MM.1S (cell line): ENCODE results near the gene ACOXL.

Source experiments
- CTCF ChIP-seq: fragments of 300-600 bp; sonication (generic); IDR thresholded peaks from 2 replicates; pipeline ENCODE4 v1.5.1; 2016; ENCODE audit warnings: antibody characterized with exemption, low read length, mixed read lengths
- EZH2 ChIP-seq: fragments of 300-600 bp; sonication (generic); optimal IDR thresholded peaks from 2 replicates; pipeline ENCODE3; 2017; ENCODE audit warnings: low read depth, mild to moderate bottlenecking, antibody characterized with exemption, low read length, mixed read lengths

GRCh38 chr2:111015283-111015995, 283.1 kb downstream of the ACOXL start:
- TF ChIP-seq EZH2 (no peak), CTCF (no peak)
